H9 (cell line): ENCODE results near the gene DUSP15. TPM values are rescaled to one million over a fixed set of nuclear protein-coding genes. Genes with fewer than 3 reads are reported as not detected.
"Not testable (repeated sequence)": the region's sequence is repeated elsewhere in the genome, so short reads cannot be mapped to it uniquely, and the experiment has no call there.

Source experiments
- DNase-seq: peaks from one replicate; pipeline ENCODE4 v3.0.0-alpha.2; 2017
- H2AFZ ChIP-seq: one replicate; pipeline ENCODE4 v1.6.1; 2013; ENCODE audit warnings: mild to moderate bottlenecking, low read length, control low read depth, moderate library complexity
- H2AK5ac ChIP-seq: 2 replicates; pipeline ENCODE4 v1.6.1; 2013; ENCODE audit warnings: low read length, control low read depth, mixed read lengths; ENCODE audit not compliant: insufficient read length
- H2BK120ac ChIP-seq: one replicate; pipeline ENCODE4 v1.6.1; 2013; ENCODE audit warnings: low read depth, mild to moderate bottlenecking, low read length, control low read depth, inconsistent platforms; ENCODE audit not compliant: poor library complexity, severe bottlenecking
- H2BK12ac ChIP-seq: 2 replicates; pipeline ENCODE4 v1.6.1; 2013; ENCODE audit warnings: low read length, control low read depth, mixed read lengths, low read depth; ENCODE audit not compliant: insufficient read length
- H2BK15ac ChIP-seq: 2 replicates; pipeline ENCODE4 v1.6.1; 2013; ENCODE audit warnings: low read depth, low read length, control low read depth
- H2BK20ac ChIP-seq: one replicate; pipeline ENCODE4 v1.6.1; 2013; ENCODE audit warnings: low read depth, mild to moderate bottlenecking, low read length, control low read depth, inconsistent platforms; ENCODE audit not compliant: poor library complexity, severe bottlenecking
- H2BK5ac ChIP-seq: 2 replicates; pipeline ENCODE4 v1.6.1; 2013; ENCODE audit warnings: low read length, control low read depth, mixed read lengths; ENCODE audit not compliant: insufficient read length
- H3K14ac ChIP-seq: 2 replicates; pipeline ENCODE4 v1.6.1; 2013; ENCODE audit warnings: low read length, control low read depth; ENCODE audit not compliant: insufficient read depth
- H3K18ac ChIP-seq: 2 replicates; pipeline ENCODE4 v1.6.1; 2013; ENCODE audit warnings: low read depth, mild to moderate bottlenecking, mixed read lengths, low read length, control low read depth; ENCODE audit not compliant: insufficient read length
- H3K23ac ChIP-seq: 2 replicates; pipeline ENCODE4 v1.6.1; 2013; ENCODE audit warnings: low read length, control low read depth, mixed read lengths, low read depth; ENCODE audit not compliant: insufficient read length
- H3K23me2 ChIP-seq: 2 replicates; pipeline ENCODE4 v1.6.1; 2013; ENCODE audit warnings: low read depth, mild to moderate bottlenecking, mixed read lengths, low read length, control low read depth; ENCODE audit not compliant: insufficient read length, poor library complexity, severe bottlenecking
- H3K27ac ChIP-seq: 2 replicates; pipeline ENCODE4 v1.5.1; 2013; ENCODE audit warnings: low read length, control low read depth, mixed read lengths, low read depth; ENCODE audit not compliant: insufficient read length
- H3K27me3 ChIP-seq: 2 replicates; pipeline ENCODE4 v1.6.1; 2013; ENCODE audit warnings: low read length, control low read depth, inconsistent platforms; ENCODE audit not compliant: insufficient read depth
- H3K4ac ChIP-seq: 2 replicates; pipeline ENCODE4 v1.6.1; 2013; ENCODE audit warnings: low read depth, mild to moderate bottlenecking, control low read depth, inconsistent platforms, low read length, moderate library complexity
- H3K4me1 ChIP-seq: 2 replicates; pipeline ENCODE4 v1.6.1; 2013; ENCODE audit warnings: low read length, control low read depth, inconsistent platforms; ENCODE audit not compliant: insufficient read depth
- H3K4me2 ChIP-seq: 2 replicates; pipeline ENCODE4 v1.6.1; 2013; ENCODE audit warnings: low read length, control low read depth, mixed read lengths; ENCODE audit not compliant: insufficient read length, insufficient read depth
- H3K56ac ChIP-seq: 2 replicates; pipeline ENCODE4 v1.6.1; 2013; ENCODE audit warnings: low read depth, mild to moderate bottlenecking, mixed read lengths, low read length, control low read depth; ENCODE audit not compliant: insufficient read length
- H3K79me1 ChIP-seq: 2 replicates; pipeline ENCODE4 v1.6.1; 2013; ENCODE audit warnings: low read depth, mild to moderate bottlenecking, moderate library complexity, low read length, control low read depth, inconsistent platforms; ENCODE audit not compliant: insufficient read depth, poor library complexity, severe bottlenecking
- H3K79me2 ChIP-seq: 2 replicates; pipeline ENCODE4 v1.6.1; 2013; ENCODE audit warnings: low read length, control low read depth, inconsistent platforms; ENCODE audit not compliant: insufficient read depth
- H3K9ac ChIP-seq: 2 replicates; pipeline ENCODE4 v1.6.1; 2013; ENCODE audit warnings: low read length, control low read depth, mixed read lengths; ENCODE audit not compliant: insufficient read length; ENCODE audit errors: extremely low read depth
- H3K9me3 ChIP-seq: one replicate; pipeline ENCODE4 v1.6.1; 2013; ENCODE audit warnings: low read depth, low read length, inconsistent platforms; ENCODE audit not compliant: control insufficient read depth
- H3T11ph ChIP-seq: one replicate; pipeline ENCODE4 v1.6.1; 2013; ENCODE audit warnings: mild to moderate bottlenecking, low read length, control low read depth, inconsistent platforms
- H4K20me1 ChIP-seq: one replicate; pipeline ENCODE4 v1.6.1; 2013; ENCODE audit not compliant: control insufficient read depth, insufficient read length, insufficient read depth
- H4K5ac ChIP-seq: 2 replicates; pipeline ENCODE4 v1.6.1; 2013; ENCODE audit warnings: low read depth, mild to moderate bottlenecking, mixed read lengths, low read length, control low read depth; ENCODE audit not compliant: insufficient read length
- H4K8ac ChIP-seq: replicated peaks from 2 replicates; pipeline ENCODE4 v1.6.1; 2013; ENCODE audit warnings: low read length, control low read depth, mixed read lengths, low read depth; ENCODE audit not compliant: insufficient read length
- H4K91ac ChIP-seq: 2 replicates; pipeline ENCODE4 v1.6.1; 2013; ENCODE audit warnings: low read depth, mild to moderate bottlenecking, moderate library complexity, mixed read lengths, low read length, control low read depth; ENCODE audit not compliant: insufficient read length
- H3K27ac Mint-ChIP-seq, 3 experiments: 2 replicates in 2 of 3; 3 replicates in 1 of 3; pipeline ENCODE4 v1.8.0; 2020 to 2021; ENCODE audit warnings: mixed read lengths in 3 of 3, mild to moderate bottlenecking in 1 of 3, moderate library complexity in 1 of 3
- H3K27me3 Mint-ChIP-seq: 2 replicates; pipeline ENCODE4 v1.8.0; 2021; ENCODE audit warnings: low read depth, mild to moderate bottlenecking, moderate library complexity, mixed read lengths
- H3K36me3 Mint-ChIP-seq, 3 experiments: 2 replicates in 2 of 3; 3 replicates in 1 of 3; pipeline ENCODE4 v1.8.0; 2020 to 2021; ENCODE audit warnings: low read depth in 3 of 3, mixed read lengths in 3 of 3; ENCODE audit not compliant: insufficient read depth in 1 of 3
- H3K4me1 Mint-ChIP-seq, 2 experiments: 2 replicates each; pipeline ENCODE4 v1.8.0; 2020; ENCODE audit warnings: mixed read lengths in 2 of 2
- H3K4me3 Mint-ChIP-seq, 2 experiments: 2 replicates in 1 of 2; 3 replicates in 1 of 2; pipeline ENCODE4 v1.8.0; 2020 to 2021; ENCODE audit warnings: mild to moderate bottlenecking in 2 of 2, mixed read lengths in 2 of 2, moderate library complexity in 1 of 2
- H3K9me3 Mint-ChIP-seq, 2 experiments: 2 replicates in 1 of 2; 3 replicates in 1 of 2; pipeline ENCODE4 v1.8.0; 2020; ENCODE audit warnings: mild to moderate bottlenecking in 2 of 2, mixed read lengths in 2 of 2, moderate library complexity in 1 of 2
- WGBS: extraction: QIAGEN DNeasy Blood & Tissue Kit; methylation state at CpG from one replicate; pipeline ENCODE4 v1.1.7; 2013; ENCODE audit warnings: missing lambda C conversion rate, low lambda C conversion rate, mixed read lengths; ENCODE audit not compliant: insufficient read length; ENCODE audit errors: extremely low coverage; 5-methylcytosine and 5-hydroxymethylcytosine counted together
- total RNA-seq: library from RNA; stranded (reverse); gene quantifications from 2 replicates; pipeline ENCODE4 v1.2.1, GENCODE V29; 2021
- TF ChIP-seq, protein P1 (sequence below): fragments of 200-600 bp; sonication (generic); conservative IDR thresholded peaks from 3 replicates; pipeline ENCODE4 v1.8.0; 2021; ENCODE audit warnings: antibody characterized with exemption, mild to moderate bottlenecking

DUSP15 gene
- total RNA-seq, 1 experiment from 2014 or later = 5.6 TPM

DNA sequence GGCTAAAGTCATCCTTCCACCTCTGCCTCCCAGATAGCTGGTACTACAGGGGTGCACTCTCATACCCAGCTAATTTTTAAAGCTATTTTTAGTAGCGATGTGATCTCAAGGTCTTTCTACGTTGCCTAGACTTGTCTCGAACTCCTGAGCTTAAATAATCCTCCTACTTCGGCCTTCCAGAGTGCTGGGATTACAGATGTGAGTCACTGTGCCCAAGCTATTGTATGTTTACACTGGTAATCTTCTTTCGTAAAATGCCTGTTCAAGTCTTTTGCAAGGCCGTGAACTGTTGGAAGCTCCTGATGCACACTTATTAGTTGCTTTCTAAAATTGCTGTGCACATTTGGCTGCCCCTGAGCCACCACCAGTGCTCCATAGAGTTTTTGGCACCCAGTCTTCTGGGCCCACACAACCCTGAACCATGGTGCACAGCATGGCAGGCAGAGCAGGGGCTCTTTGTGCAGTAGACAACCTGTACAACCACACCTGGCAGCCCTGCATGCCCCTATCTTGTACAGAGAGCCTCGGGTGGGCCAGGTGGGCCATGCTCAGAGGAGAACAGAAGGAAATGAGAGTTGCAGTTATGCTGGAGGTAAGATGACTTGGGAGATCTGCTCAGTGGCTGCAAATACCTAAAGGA lies 48.3 kb upstream of the DUSP15 start:
- Histone ChIP-seq H4K8ac (no peak overlapping the region), H2AK5ac (no peak overlapping the region)
- TF ChIP-seq, protein P1, sequence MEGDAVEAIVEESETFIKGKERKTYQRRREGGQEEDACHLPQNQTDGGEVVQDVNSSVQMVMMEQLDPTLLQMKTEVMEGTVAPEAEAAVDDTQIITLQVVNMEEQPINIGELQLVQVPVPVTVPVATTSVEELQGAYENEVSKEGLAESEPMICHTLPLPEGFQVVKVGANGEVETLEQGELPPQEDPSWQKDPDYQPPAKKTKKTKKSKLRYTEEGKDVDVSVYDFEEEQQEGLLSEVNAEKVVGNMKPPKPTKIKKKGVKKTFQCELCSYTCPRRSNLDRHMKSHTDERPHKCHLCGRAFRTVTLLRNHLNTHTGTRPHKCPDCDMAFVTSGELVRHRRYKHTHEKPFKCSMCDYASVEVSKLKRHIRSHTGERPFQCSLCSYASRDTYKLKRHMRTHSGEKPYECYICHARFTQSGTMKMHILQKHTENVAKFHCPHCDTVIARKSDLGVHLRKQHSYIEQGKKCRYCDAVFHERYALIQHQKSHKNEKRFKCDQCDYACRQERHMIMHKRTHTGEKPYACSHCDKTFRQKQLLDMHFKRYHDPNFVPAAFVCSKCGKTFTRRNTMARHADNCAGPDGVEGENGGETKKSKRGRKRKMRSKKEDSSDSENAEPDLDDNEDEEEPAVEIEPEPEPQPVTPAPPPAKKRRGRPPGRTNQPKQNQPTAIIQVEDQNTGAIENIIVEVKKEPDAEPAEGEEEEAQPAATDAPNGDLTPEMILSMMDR = no peak

DNA sequence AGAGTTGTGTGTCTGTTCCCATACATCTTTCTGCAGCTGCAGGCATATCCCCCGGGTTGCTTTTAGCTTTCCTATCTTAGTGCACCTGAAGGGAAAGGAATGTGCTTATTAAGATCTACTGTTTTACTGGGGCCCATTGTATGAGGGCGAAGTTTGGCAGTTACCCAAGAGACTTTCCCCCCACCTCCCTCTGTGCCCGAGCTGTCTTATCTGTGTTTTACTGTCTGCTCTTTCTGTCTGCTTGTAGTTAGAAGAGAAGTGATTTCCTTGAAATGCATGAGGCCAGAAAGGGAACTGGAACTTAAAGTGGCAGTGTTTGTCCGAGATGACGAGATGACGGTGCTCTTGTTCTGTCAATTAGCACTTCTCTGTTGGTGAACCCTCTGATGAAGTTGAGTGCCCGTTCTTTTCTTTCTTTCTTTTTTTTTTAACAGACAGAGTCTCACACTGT lies 47.7 kb upstream of the DUSP15 start:
- not testable (repeated sequence) for H2AK5ac ChIP-seq, H2BK120ac ChIP-seq, H3K9me3 ChIP-seq, H2BK12ac ChIP-seq, DNase-seq, H3K14ac ChIP-seq, H3K27me3 Mint-ChIP-seq, H3K4me3 Mint-ChIP-seq, H3K23me2 ChIP-seq, H3K4ac ChIP-seq, H3K56ac ChIP-seq, H2AFZ ChIP-seq, H2BK5ac ChIP-seq, H4K20me1 ChIP-seq, H3K36me3 Mint-ChIP-seq, H3T11ph ChIP-seq, H4K8ac ChIP-seq, H3K18ac ChIP-seq, H3K27ac ChIP-seq, H3K23ac ChIP-seq, H3K4me1 ChIP-seq, H3K27me3 ChIP-seq, H3K79me1 ChIP-seq, H2BK15ac ChIP-seq, H4K5ac ChIP-seq, H3K4me2 ChIP-seq, H3K9ac ChIP-seq, H3K79me2 ChIP-seq, H4K91ac ChIP-seq, H2BK20ac ChIP-seq
- Mint-ChIP-seq H3K9me3 (peaks cover 0 to 11% of the 10 kb centered on the region in 2 experiments; a peak in 1 of 5 replicates), H3K27ac (peak overlapping the region in 1 of 3 experiments; percentile 85; a peak in 1 of 7 replicates), H3K4me1 (peaks cover 53 to 56% of the 10 kb centered on the region in 2 experiments)
- no CpG with 5 or more reads among the region's 7 CpGs for WGBS

More for the DNA sequence above, 48.3 kb upstream of the DUSP15 start:
- no peak overlapping the region for H2BK12ac ChIP-seq
- no peak overlapping the region for H3T11ph ChIP-seq
- H3K4me1 ChIP-seq = no peaks in the 10 kb centered on the region; the same call in 1 of the 2 replicates
- H3K27me3 ChIP-seq = no peaks in the 10 kb centered on the region
- H3K4me1 Mint-ChIP-seq = peaks cover 53 to 55% of the 10 kb centered on the region in 2 experiments
- no peak overlapping the region for H3K4me2 ChIP-seq
- H3K79me1 ChIP-seq = no peaks in the 10 kb centered on the region
- no peaks in the 10 kb centered on the region for H3K9me3 ChIP-seq
- no peak overlapping the region for H4K91ac ChIP-seq
- 0 out of 7 replicates have a peak, but pooled peaks cover 0 to 9% (median 0%) of the 10 kb centered on the region in 3 experiments for H3K36me3 Mint-ChIP-seq
- 0 out of 7 replicates have a peak overlapping the region, but pooled peaks of 1 of the 3 experiments have one; percentile 85 for H3K27ac Mint-ChIP-seq
- H3K14ac ChIP-seq = no peak overlapping the region
- H3K79me2 ChIP-seq = no peaks in the 10 kb centered on the region
- no peak overlapping the region for H3K23ac ChIP-seq
- no CpG with 5 or more reads among the region's 7 CpGs for WGBS
- H3K9ac ChIP-seq = no peak overlapping the region
- no peak overlapping the region for H4K5ac ChIP-seq
- no peak overlapping the region for H2BK5ac ChIP-seq
- H3K23me2 ChIP-seq = no peaks in the 10 kb centered on the region
- no peaks in the 10 kb centered on the region for H4K20me1 ChIP-seq
- no peak overlapping the region for H3K18ac ChIP-seq
- H3K4me3 Mint-ChIP-seq = no peak overlapping the region
- H3K56ac ChIP-seq = no peak overlapping the region
- H3K4ac ChIP-seq = no peak overlapping the region
- H3K27ac ChIP-seq = no peak overlapping the region
- H2BK15ac ChIP-seq = no peak overlapping the region
- no peak overlapping the region for H2BK20ac ChIP-seq
- no peak overlapping the region for H2AFZ ChIP-seq
- DNase-seq = no peak
- H3K27me3 Mint-ChIP-seq = no peaks in the 10 kb centered on the region; the same call in none of the 2 replicates
- H2BK120ac ChIP-seq = no peak overlapping the region
- H3K9me3 Mint-ChIP-seq = peaks cover 0 to 11% of the 10 kb centered on the region in 2 experiments; a peak in 1 of 5 replicates
